ENCODE data around the gene LRMDA.

The LRMDA gene

DNA sequence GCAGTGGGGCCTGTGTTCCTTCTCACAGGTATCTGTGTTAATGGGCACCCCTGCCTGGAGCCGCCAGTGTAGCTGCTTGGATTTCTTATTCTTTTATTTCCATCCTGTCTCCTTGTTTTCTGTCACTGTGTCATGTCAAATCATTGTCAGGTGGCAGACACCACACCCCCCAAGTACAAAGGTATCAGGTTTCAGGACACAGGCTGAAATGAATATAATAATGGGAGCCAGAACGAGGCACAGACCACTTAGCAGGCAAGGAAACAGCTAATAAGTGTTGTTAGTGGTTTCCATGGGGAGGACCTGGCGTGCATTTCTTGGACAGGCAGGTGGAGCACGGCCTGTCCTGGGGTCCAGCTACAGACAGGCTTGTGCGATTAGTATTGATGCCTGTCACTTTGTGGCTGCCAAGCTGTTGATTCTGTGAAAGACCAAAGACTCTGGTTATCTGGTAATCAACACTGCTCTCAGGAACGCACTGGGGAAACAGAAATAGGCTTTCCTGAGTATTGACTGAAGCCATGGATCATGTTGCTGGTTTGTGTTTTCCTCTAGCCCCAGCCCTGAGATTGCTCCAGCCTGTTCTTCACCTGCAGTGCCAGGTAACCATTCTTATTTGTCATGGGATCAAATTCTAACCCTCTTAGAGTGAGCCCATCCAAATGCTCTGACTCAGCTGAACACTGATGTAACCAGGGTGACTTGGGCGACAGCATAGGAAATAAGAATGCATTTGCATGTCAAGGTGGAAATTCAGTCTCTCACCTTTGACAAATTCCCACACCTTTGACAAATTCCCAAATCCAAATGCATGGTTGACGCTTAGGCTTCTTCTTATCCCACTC is 1002.0 kb downstream of the LRMDA start:
- TF ChIP-seq, protein P1, sequence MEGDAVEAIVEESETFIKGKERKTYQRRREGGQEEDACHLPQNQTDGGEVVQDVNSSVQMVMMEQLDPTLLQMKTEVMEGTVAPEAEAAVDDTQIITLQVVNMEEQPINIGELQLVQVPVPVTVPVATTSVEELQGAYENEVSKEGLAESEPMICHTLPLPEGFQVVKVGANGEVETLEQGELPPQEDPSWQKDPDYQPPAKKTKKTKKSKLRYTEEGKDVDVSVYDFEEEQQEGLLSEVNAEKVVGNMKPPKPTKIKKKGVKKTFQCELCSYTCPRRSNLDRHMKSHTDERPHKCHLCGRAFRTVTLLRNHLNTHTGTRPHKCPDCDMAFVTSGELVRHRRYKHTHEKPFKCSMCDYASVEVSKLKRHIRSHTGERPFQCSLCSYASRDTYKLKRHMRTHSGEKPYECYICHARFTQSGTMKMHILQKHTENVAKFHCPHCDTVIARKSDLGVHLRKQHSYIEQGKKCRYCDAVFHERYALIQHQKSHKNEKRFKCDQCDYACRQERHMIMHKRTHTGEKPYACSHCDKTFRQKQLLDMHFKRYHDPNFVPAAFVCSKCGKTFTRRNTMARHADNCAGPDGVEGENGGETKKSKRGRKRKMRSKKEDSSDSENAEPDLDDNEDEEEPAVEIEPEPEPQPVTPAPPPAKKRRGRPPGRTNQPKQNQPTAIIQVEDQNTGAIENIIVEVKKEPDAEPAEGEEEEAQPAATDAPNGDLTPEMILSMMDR (IDR thresholded peaks at IDR 0.05; ENCODE audit: low read depth, low read length, missing control alignments), result no peak
- no peak for DNase-seq (ENCODE audit: low read depth)
- no peak overlapping the region for H3K4me3 ChIP-seq (ENCODE audit: low read depth, low read length)

DNA sequence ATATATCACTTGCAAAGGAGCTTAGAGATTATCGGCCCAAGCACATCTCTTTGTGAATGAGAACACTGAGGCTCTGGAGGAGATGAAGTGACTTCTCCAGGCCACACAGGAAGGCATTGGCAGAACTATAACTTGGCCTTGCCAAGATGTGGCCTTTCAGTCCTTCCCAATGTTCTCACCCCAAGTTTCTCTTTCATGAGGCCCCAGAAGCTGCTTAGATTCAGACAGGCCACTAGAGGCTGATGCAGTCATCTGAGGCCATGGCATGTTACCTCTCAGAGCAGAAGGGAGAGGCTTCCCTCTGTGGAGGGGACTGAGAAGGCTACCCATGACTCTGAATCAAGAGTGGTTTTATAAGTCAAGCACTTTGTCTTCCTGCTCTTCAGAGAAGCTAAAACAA is 1003.7 kb downstream of the LRMDA start:
- no peak for DNase-seq (ENCODE audit: low read depth)
- no peak overlapping the region for H3K4me3 ChIP-seq (ENCODE audit: low read depth, low read length)
- TF ChIP-seq, protein P1 (IDR thresholded peaks at IDR 0.05; ENCODE audit: low read depth, low read length, missing control alignments), result no peak

DNA sequence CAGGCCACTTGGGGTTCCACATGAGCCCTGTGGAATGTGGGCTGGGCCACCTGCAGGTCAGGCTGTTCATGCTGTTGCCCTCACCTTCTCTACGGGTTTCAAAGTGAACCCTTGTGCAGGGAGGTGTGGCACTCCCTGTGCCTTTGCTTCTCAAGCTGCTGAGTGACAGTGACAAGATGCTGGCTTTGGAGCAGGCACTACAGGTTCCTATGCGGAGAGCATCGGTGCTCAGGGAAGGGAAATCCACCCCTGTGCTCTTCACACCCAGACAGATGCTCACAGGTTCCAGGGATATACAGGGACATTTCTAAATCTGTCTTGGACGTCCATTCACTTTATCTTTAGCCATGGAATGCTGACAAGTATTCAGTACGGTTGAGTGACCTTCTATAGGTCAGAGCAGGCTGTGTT is 1005.0 kb downstream of the LRMDA start:
- no peak overlapping the region for H3K4me3 ChIP-seq (ENCODE audit: low read depth, low read length)
- TF ChIP-seq, protein P1 (IDR thresholded peaks at IDR 0.05; ENCODE audit: low read depth, low read length, missing control alignments), result no peak
- no peak for DNase-seq (ENCODE audit: low read depth)

GRCh38 chr10:76436981-76437380 is 1005.6 kb downstream of the LRMDA start:
- no peak for DNase-seq (ENCODE audit: low read depth)
- TF ChIP-seq, protein P1 (IDR thresholded peaks at IDR 0.05; ENCODE audit: low read depth, low read length, missing control alignments), result no peak
- H3K4me3 ChIP-seq (ENCODE audit: low read depth, low read length), result no peak overlapping the region

GRCh38 chr10:76440426-76440825 is 1009.0 kb downstream of the LRMDA start:
- DNase-seq (ENCODE audit: low read depth), result no peak
- no peak overlapping the region for H3K4me3 ChIP-seq (ENCODE audit: low read depth, low read length)
- TF ChIP-seq, protein P1 (IDR thresholded peaks at IDR 0.05; ENCODE audit: low read depth, low read length, missing control alignments), result no peak

DNA sequence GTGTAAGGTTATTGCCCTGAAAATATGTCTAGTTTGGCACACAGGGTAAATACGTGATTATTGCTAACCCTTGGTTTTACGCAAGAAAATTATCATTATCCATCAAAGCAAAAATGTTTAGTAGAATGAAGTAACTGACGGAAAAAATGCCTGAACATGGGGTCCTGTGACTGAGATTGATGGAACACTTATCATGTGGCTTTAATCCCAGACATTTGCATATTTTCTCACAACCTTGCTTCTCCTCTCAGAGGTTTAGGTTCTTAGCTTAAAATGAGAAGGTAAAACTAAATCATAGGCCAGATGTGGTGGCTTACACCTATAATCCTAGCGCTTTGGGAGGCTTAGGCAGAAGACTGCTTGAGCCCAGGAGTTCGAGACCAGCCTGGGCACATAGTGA is 1010.7 kb downstream of the LRMDA start:
- H3K4me3 ChIP-seq (ENCODE audit: low read depth, low read length), result no peak overlapping the region
- TF ChIP-seq, protein P1 (IDR thresholded peaks at IDR 0.05; ENCODE audit: low read depth, low read length, missing control alignments), result no peak
- no peak for DNase-seq (ENCODE audit: low read depth)
